Measurements from ENCODE around the gene DDX10. TPM values are rescaled to one million over a fixed set of nuclear protein-coding genes. Genes with fewer than 3 reads are reported as not detected.

DDX10 gene
- total and polyA plus RNA-seq, 2 of the 8 experiments (the other 6 are each of a cell fraction or from before 2014, with no cell fraction given) = 49.2 to 52.2 TPM

- CTCF ChIA-PET (ENCODE audit: partially characterized antibody) = interaction anchor here (0.9 to 1.3 kb wide), 5 partner anchors 15 to 820 kb away, joined by 3 to 5 read pairs (median 3); no protein-coding TSS in a partner anchor
- Histone ChIP-seq H3K4me1 (replicated peaks in 1 of 4; ENCODE audit: control insufficient read depth in 3 of 4, insufficient read depth in 4 of 4, low read length in 3 of 4) (peaks cover 0 to 12% (median 3%) of the 10 kb centered on the region in 4 experiments; a peak in 4 of 7 replicates), H2BK5ac (ENCODE audit: low read depth, low read length) (no peak overlapping the region), H3K4me2 (ENCODE audit: insufficient read depth in 1 of 2, low read depth in 2 of 2, low read length in 2 of 2) (no peak overlapping the region), H2BK120ac (replicated peaks; ENCODE audit: low read depth, low read length) (no peak overlapping the region), H3K27me3 (replicated peaks in 1 of 4; ENCODE audit: control insufficient read depth in 3 of 4, extremely low read depth in 1 of 4, insufficient read depth in 3 of 4, low read length in 3 of 4) (no peaks in the 10 kb centered on the region), H2BK12ac (ENCODE audit: low read depth, low read length) (no peak overlapping the region), H3K14ac (ENCODE audit: insufficient read length) (no peak overlapping the region), H3K56ac (replicated peaks; ENCODE audit: insufficient read length, low read depth, low read length) (no peak overlapping the region), H4K8ac (ENCODE audit: extremely low read depth, insufficient read depth, low read length) (no peak overlapping the region), H3K36me3 (ENCODE audit: control insufficient read depth in 2 of 4, insufficient read depth in 4 of 4, low read length in 3 of 4) (no peaks in the 10 kb centered on the region), H4K5ac (ENCODE audit: insufficient read length, low read depth, low read length) (no peak overlapping the region), H3K9me3 (ENCODE audit: insufficient read depth in 2 of 2, low read depth in 1 of 2, low read length in 1 of 2) (no peaks in the 10 kb centered on the region), H3K23ac (ENCODE audit: insufficient read length) (no peak overlapping the region), H3K9ac (replicated peaks in 1 of 4; ENCODE audit: extremely low read depth in 1 of 4, low read depth in 3 of 4, low read length in 3 of 4) (no peak overlapping the region), H2BK20ac (ENCODE audit: low read length) (no peak overlapping the region), H3K79me2 (ENCODE audit: control insufficient read depth in 1 of 2, insufficient read depth in 2 of 2, low read length in 2 of 2) (no peaks in the 10 kb centered on the region), H2AK5ac (ENCODE audit: low read depth, low read length) (no peak overlapping the region), H3K23me2 (ENCODE audit: low read depth, low read length) (no peaks in the 10 kb centered on the region; the same call in 1 of the 2 replicates), H4K91ac (replicated peaks; ENCODE audit: insufficient read length, low read length) (no peak overlapping the region), H3K4me3 (ENCODE audit: extremely low read depth in 1 of 4, insufficient read depth in 2 of 4, low read depth in 3 of 4, low read length in 4 of 4) (no peak overlapping the region), H3K27ac (ENCODE audit: low read depth, low read length) (no peak overlapping the region), H3K4ac (replicated peaks; ENCODE audit: insufficient read length, low read depth, low read length) (no peak overlapping the region), H4K20me1 (replicated peaks in 1 of 2; ENCODE audit: control insufficient read depth in 1 of 2, insufficient read depth in 2 of 2, low read length in 2 of 2) (no peaks in the 10 kb centered on the region), H2AFZ (ENCODE audit: low read length) (no peak overlapping the region), H3K18ac (ENCODE audit: extremely low read depth, low read length) (no peak overlapping the region), H3K79me1 (ENCODE audit: low read depth, low read length) (no peaks in the 10 kb centered on the region), H2BK15ac (ENCODE audit: low read length) (no peak overlapping the region)
- FAIRE-seq (no peak), DNase-seq (ENCODE audit: low read depth in 1 of 2, low spot score in 2 of 2) (no peak)
- POLR2A ChIA-PET (ENCODE audit: partially characterized antibody) = interaction anchor here (0.7 kb wide), 1 partner anchor 15 kb away, joined by 3 read pairs; no protein-coding TSS in a partner anchor
- WGBS, 2 experiments (ENCODE audit: extremely low coverage in 1 of 2, insufficient coverage in 1 of 2, insufficient read length in 1 of 2, insufficient replicate concordance in 2 of 2, low coverage in 1 of 2, low lambda C conversion rate in 2 of 2, missing lambda C conversion rate in 1 of 2) = 96% methylated on average over 2 of the region's 2 CpGs; no CpG with 5 or more reads in 1 of the 2 experiments
- no peak for TF ChIP-seq KDM4A (IDR thresholded peaks at IDR 0.05; ENCODE audit: low read depth, low read length, severe bottlenecking)
- no peak for TF ChIP-seq SIX5 (IDR thresholded peaks at IDR 0.05; ENCODE audit: low read depth, low read length)
- TF ChIP-seq HDAC2 (IDR thresholded peaks at IDR 0.05; ENCODE audit: borderline replicate concordance in 1 of 2, low read depth in 2 of 2, low read length in 2 of 2) = no peak
- TF ChIP-seq CTCF (IDR thresholded peaks at IDR 0.05; ENCODE audit: control extremely low read depth in 1 of 3, insufficient read depth in 1 of 3, low read depth in 1 of 3, low read length in 3 of 3) = no peak
- no peak for TF ChIP-seq CBX8 (IDR thresholded peaks at IDR 0.05; ENCODE audit: borderline replicate concordance, low read depth, low read length)
- no peak for TF ChIP-seq ATF3 (IDR thresholded peaks at IDR 0.05; ENCODE audit: insufficient read depth, low read depth, low read length)
- no peak for TF ChIP-seq PHF8 (conservative IDR thresholded peaks at IDR 0.05; ENCODE audit: low read depth, low read length)
- TF ChIP-seq TAF7 (optimal IDR thresholded peaks at IDR 0.05; ENCODE audit: borderline replicate concordance, low read depth, low read length) = no peak
- no peak for TF ChIP-seq GABPA (IDR thresholded peaks at IDR 0.05; ENCODE audit: borderline replicate concordance, insufficient read depth, low read length)
- no peak for TF ChIP-seq YY1 (IDR thresholded peaks at IDR 0.05; ENCODE audit: low read depth, low read length)
Measured at GRCh38 chr11:108875134-108875533, 210.3 kb downstream of the DDX10 start.

Data from H1 (cell line).